Ishikawa (cell line): ENCODE data around the gene AHNAK2.

Experiments
- CEBPB ChIP-seq: IDR thresholded peaks from 2 replicates; pipeline ENCODE4 v1.6.1; 2012
- CREB1 ChIP-seq: IDR thresholded peaks from 2 replicates; pipeline ENCODE4 v1.6.1; 2012; ENCODE audit warnings: low read depth
- EGR1 ChIP-seq: IDR thresholded peaks from 2 replicates; pipeline ENCODE4 v1.6.1; 2012
- EP300 ChIP-seq: IDR thresholded peaks from 2 replicates; pipeline ENCODE4 v1.6.1; 2012; ENCODE audit warnings: borderline replicate concordance
- FOXM1 ChIP-seq: IDR thresholded peaks from 2 replicates; pipeline ENCODE4 v1.6.1; 2012; ENCODE audit warnings: low read depth, borderline replicate concordance
- MAX ChIP-seq: IDR thresholded peaks from 2 replicates; pipeline ENCODE4 v1.6.1; 2012
- NFIC ChIP-seq: IDR thresholded peaks from 2 replicates; pipeline ENCODE4 v1.6.1; 2012
- RAD21 ChIP-seq: IDR thresholded peaks from 2 replicates; pipeline ENCODE4 v1.6.1; 2012; ENCODE audit warnings: low read depth
- REST ChIP-seq: IDR thresholded peaks from 2 replicates; pipeline ENCODE4 v1.6.1; 2012; ENCODE audit warnings: low read depth, mild to moderate bottlenecking
- TAF1 ChIP-seq: IDR thresholded peaks from 2 replicates; pipeline ENCODE4 v1.6.1; 2012; ENCODE audit warnings: low read depth, mild to moderate bottlenecking
- TCF12 ChIP-seq: IDR thresholded peaks from 2 replicates; pipeline ENCODE4 v1.6.1; 2012; ENCODE audit warnings: low read depth
- TEAD4 ChIP-seq: IDR thresholded peaks from 2 replicates; pipeline ENCODE4 v1.6.1; 2012
- USF1 ChIP-seq: IDR thresholded peaks from 2 replicates; pipeline ENCODE4 v1.6.1; 2012
- YY1 ChIP-seq: IDR thresholded peaks from 2 replicates; pipeline ENCODE4 v1.6.1; 2012; ENCODE audit warnings: low read depth
- ZBTB7A ChIP-seq: IDR thresholded peaks from 2 replicates; pipeline ENCODE4 v1.6.1; 2012; ENCODE audit warnings: low read depth

Gene AHNAK2

DNA sequence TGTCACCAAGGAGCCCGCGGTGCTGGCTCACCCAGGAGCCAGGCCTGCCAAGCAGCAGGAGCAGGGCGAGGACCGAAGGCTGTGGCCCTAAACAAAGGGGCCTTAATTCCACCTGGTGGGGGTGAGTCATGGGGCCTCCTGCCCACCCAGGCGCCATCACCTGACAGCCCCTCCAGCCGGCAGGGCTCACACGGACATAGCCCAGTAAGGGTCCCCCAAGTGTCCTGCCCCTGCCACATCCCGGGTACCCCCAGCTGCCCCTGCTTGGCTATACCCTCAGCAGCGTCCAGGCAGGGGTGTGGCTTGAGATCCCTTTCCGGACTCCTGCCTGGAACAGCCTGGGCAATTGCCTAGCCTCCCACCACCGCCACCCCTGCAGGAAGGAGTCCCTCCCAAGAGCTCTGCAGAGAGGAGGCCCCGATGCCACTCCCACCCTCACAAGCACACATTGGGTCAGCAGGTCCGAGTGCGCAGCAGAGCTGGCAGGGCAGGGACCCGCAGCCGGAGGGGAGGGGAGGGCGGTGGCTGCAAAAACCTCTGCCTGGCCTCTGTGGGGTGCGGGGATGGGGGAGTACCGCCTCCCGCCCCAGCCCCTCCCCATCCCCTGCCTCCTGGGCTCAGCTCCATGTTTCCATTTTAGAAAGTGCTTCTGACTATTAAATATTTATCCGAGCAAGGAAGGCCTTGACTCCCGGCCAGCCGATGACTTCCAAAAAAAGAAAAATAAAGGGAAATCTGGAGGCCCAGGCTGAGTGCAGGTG, 4.6 kb downstream of the AHNAK2 start:
- TF ChIP-seq USF1: peak; percentile 66
- peak; percentile 5; the same call in 1 of the 2 replicates for TF ChIP-seq YY1
- TF ChIP-seq CREB1: no peak
- no peak for TF ChIP-seq CEBPB
- no peak for TF ChIP-seq MAX
- no peak; the same call in 1 of the 2 replicates for TF ChIP-seq REST
- peak; percentile 92 for TF ChIP-seq FOXM1
- TF ChIP-seq EGR1: no peak; the same call in 1 of the 2 replicates
- TF ChIP-seq ZBTB7A: peak; percentile 94
- peak; percentile 97 for TF ChIP-seq TCF12
- TF ChIP-seq TAF1: peak; percentile 37; the same call in 1 of the 2 replicates
- peak; percentile 96 for TF ChIP-seq EP300
- TF ChIP-seq NFIC: peak; percentile 95
- TF ChIP-seq RAD21: no peak
- TF ChIP-seq TEAD4: no peak; the same call in 1 of the 2 replicates

GRCh38 chr14:104973135-104973384, 5.1 kb downstream of the AHNAK2 start:
- TF ChIP-seq TCF12 (no peak), USF1 (no peak), MAX (peak; percentile 89), YY1 (0 out of 2 replicates have a peak, but pooled peaks have one; percentile 45), EGR1 (0 out of 2 replicates have a peak, but pooled peaks have one; percentile 33), CREB1 (no peak), NFIC (no peak), CEBPB (no peak; the same call in 1 of the 2 replicates), REST (no peak), EP300 (no peak), RAD21 (peak; percentile 25; the same call in 1 of the 2 replicates), TAF1 (no peak), TEAD4 (peak; percentile 97), FOXM1 (no peak), ZBTB7A (no peak)

DNA sequence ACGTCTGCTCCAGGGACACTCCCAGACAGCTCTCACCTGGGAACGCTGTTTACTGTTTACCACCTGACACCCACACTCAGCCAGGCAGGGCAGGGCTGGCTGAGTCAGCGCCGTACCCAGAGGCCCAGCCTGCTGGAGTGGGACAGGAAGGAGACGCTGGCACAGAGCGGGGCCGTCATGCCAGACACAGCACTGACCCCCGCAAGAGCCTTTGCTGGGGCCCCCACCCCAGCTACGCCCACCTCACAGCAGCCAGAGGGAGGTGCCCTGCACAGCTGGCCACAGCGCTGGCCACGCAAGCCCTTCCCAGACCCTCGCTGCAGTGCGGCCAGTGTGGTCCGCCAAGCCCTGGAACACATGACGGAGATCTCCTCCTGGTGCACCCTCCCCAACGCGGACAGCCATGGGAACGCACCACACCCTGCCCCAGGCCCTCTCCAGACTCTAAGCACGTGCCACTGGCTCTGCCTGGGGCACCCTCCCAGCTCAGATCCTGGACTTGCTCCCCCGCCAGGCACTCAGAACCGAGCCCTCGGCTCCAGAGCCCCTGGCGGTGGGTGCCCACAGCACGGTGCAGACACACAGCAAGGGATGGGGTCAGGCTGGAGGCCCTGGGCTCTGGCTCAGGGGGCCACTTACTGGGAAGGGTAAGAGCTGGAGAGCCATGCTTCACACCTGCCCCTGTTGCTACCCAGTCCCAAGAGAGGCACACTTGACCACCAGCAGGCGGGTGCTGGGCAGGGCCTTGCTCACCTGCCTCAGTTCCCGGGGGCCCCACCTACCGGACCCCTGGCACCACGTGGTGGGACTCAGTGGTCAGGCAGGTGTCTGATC, 5.7 kb downstream of the AHNAK2 start:
- TF ChIP-seq MAX (peak; percentile 87), NFIC (peak; percentile 61), REST (no peak), RAD21 (no peak), TAF1 (peak; percentile 43; the same call in 1 of the 2 replicates), FOXM1 (peak; percentile 56; the same call in 1 of the 2 replicates), EP300 (peak; percentile 82), YY1 (no peak), ZBTB7A (peak; percentile 83), TCF12 (peak; percentile 87; the same call in 1 of the 2 replicates), EGR1 (peak; percentile 90), CREB1 (no peak), TEAD4 (no peak), USF1 (peak; percentile 64), CEBPB (no peak)
